Thyroid gland (tissue), 4 donors: ENCODE results near the gene NR1I2.

Experiments
- CTCF ChIP-seq, 6 experiments: fragments of 200-600 bp in 3 of 6; fragments of 450-650 bp in 3 of 6; sonication (generic) in 3 of 6; IDR thresholded peaks; one replicate each; pipeline ENCODE4 v1.5.1; 2016 to 2019; ENCODE audit warnings: antibody characterized with exemption in 6 of 6, mild to moderate bottlenecking in 2 of 6, inconsistent platforms in 1 of 6, moderate library complexity in 1 of 6
- POLR2A ChIP-seq, 2 donors: fragments of 450-650 bp; IDR thresholded peaks; one replicate each; pipeline ENCODE4 v1.6.1; 2017; ENCODE audit warnings: antibody characterized with exemption in 2 of 2, mild to moderate bottlenecking in 2 of 2, moderate library complexity in 1 of 2

DNA sequence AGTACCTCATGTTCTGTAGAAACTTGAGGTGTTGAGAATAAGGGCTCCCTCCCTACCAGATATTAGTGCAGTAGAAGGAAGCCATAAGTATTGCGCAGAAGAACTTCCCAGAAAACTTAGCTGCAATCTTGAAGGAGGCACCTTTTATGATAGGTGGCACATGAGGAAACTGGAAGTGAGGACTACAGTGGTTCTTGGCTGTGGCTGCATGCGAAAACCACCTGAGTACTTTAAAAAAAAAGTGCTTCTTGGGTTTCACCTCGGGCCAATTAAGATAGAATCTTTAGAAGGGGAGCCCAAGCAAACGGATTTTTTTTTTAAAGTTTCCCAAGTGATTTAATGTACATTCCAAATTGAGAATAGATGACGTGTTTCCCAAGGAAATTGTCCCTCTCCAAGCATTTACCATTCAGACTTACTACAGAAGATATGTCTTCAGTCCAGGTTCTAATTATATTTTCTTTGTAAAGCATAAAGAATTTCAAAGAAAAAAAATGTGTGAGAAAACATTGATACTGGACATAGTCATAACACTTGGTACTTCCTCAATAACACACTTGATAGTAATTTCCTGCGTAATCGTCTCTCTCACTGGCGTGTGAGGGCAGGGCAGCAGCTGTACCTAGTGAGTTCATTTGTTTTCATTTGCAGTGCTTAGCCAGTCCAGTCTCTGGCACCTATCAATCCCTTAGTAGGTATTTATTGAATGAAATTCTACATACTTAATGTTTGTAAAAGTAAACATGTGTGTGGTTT, 12.3 kb upstream of the NR1I2 start:
- TF ChIP-seq POLR2A (IDR thresholded peaks at IDR 0.05) (no peak), CTCF (IDR thresholded peaks at IDR 0.05) (no peak)
